Measurements from ENCODE around the gene KIAA1328.

Gene KIAA1328

GRCh38 chr18:37019157-37019827 lies 190.4 kb downstream of the KIAA1328 start:
- Mint-ChIP-seq H3K27ac (no peak overlapping the region), H3K9me3 (peaks cover 26% of the 10 kb centered on the region)

GRCh38 chr18:37033419-37033818 lies 204.5 kb downstream of the KIAA1328 start:
- Mint-ChIP-seq H3K4me3 (no peak overlapping the region), H3K27ac (no peak overlapping the region), H3K36me3 (ENCODE audit: low read depth) (peaks cover 59% of the 10 kb centered on the region), H3K4me1 (ENCODE audit: low read depth) (no peaks in the 10 kb centered on the region), H3K27me3 (no peaks in the 10 kb centered on the region), H3K9me3 (peaks cover 38% of the 10 kb centered on the region)

More at GRCh38 chr18:37019157-37019827, 190.4 kb downstream of the KIAA1328 start:
- Mint-ChIP-seq H3K36me3 (ENCODE audit: low read depth) (peaks cover 48% of the 10 kb centered on the region), H3K4me3 (no peak overlapping the region), H3K4me1 (ENCODE audit: low read depth) (no peaks in the 10 kb centered on the region), H3K27me3 (no peaks in the 10 kb centered on the region)

GRCh38 chr18:37042381-37042780 lies 213.5 kb downstream of the KIAA1328 start:
- Mint-ChIP-seq H3K27me3 (no peaks in the 10 kb centered on the region), H3K4me3 (no peak overlapping the region), H3K36me3 (ENCODE audit: low read depth) (peaks cover 41% of the 10 kb centered on the region), H3K27ac (no peak overlapping the region), H3K4me1 (ENCODE audit: low read depth) (no peaks in the 10 kb centered on the region), H3K9me3 (peaks cover 36% of the 10 kb centered on the region)

- Mint-ChIP-seq H3K4me1 (ENCODE audit: low read depth) (no peaks in the 10 kb centered on the region), H3K27me3 (no peaks in the 10 kb centered on the region), H3K4me3 (no peak overlapping the region), H3K36me3 (ENCODE audit: low read depth) (peaks cover 28% of the 10 kb centered on the region), H3K9me3 (peaks cover 27% of the 10 kb centered on the region), H3K27ac (no peak overlapping the region)
Observed at GRCh38 chr18:37055137-37055802, 226.3 kb downstream of the KIAA1328 start.

GRCh38 chr18:37064187-37064586 lies 235.3 kb downstream of the KIAA1328 start:
- no peaks in the 10 kb centered on the region for H3K4me1 Mint-ChIP-seq (ENCODE audit: low read depth)
- H3K4me3 Mint-ChIP-seq, result no peak overlapping the region
- no peaks in the 10 kb centered on the region for H3K27me3 Mint-ChIP-seq
- H3K36me3 Mint-ChIP-seq (ENCODE audit: low read depth), result peaks cover 29% of the 10 kb centered on the region
- H3K9me3 Mint-ChIP-seq, result peaks cover 5% of the 10 kb centered on the region
- H3K27ac Mint-ChIP-seq, result no peak overlapping the region

GRCh38 chr18:37065254-37065653 lies 236.3 kb downstream of the KIAA1328 start:
- Mint-ChIP-seq H3K4me1 (ENCODE audit: low read depth) (no peaks in the 10 kb centered on the region), H3K36me3 (ENCODE audit: low read depth) (peaks cover 38% of the 10 kb centered on the region), H3K4me3 (no peak overlapping the region), H3K9me3 (peaks cover 7% of the 10 kb centered on the region), H3K27me3 (no peaks in the 10 kb centered on the region), H3K27ac (no peak overlapping the region)

- Mint-ChIP-seq H3K27me3 (no peaks in the 10 kb centered on the region), H3K36me3 (ENCODE audit: low read depth) (peaks cover 23% of the 10 kb centered on the region), H3K4me3 (no peak overlapping the region), H3K9me3 (peaks cover 4% of the 10 kb centered on the region), H3K4me1 (ENCODE audit: low read depth) (no peaks in the 10 kb centered on the region), H3K27ac (no peak overlapping the region)
Observed at GRCh38 chr18:37084912-37085311, 256.0 kb downstream of the KIAA1328 start.

- Mint-ChIP-seq H3K9me3 (peaks cover 5% of the 10 kb centered on the region), H3K27me3 (no peaks in the 10 kb centered on the region), H3K36me3 (ENCODE audit: low read depth) (peaks cover 24% of the 10 kb centered on the region), H3K27ac (no peak overlapping the region), H3K4me1 (ENCODE audit: low read depth) (no peaks in the 10 kb centered on the region), H3K4me3 (no peak overlapping the region)
Observed at GRCh38 chr18:37085362-37085761, 256.4 kb downstream of the KIAA1328 start.

GRCh38 chr18:37107748-37108522 lies 279.0 kb downstream of the KIAA1328 start:
- H3K4me3 Mint-ChIP-seq, result no peak overlapping the region
- no peaks in the 10 kb centered on the region for H3K4me1 Mint-ChIP-seq (ENCODE audit: low read depth)
- H3K27me3 Mint-ChIP-seq, result no peaks in the 10 kb centered on the region
- H3K27ac Mint-ChIP-seq, result no peak overlapping the region
- H3K36me3 Mint-ChIP-seq (ENCODE audit: low read depth), result peaks cover 14% of the 10 kb centered on the region
- peaks cover 21% of the 10 kb centered on the region for H3K9me3 Mint-ChIP-seq

GRCh38 chr18:37122877-37123276 lies 293.9 kb downstream of the KIAA1328 start:
- Mint-ChIP-seq H3K4me1 (ENCODE audit: low read depth) (no peaks in the 10 kb centered on the region), H3K27ac (no peak overlapping the region), H3K36me3 (ENCODE audit: low read depth) (no peaks in the 10 kb centered on the region), H3K27me3 (no peaks in the 10 kb centered on the region), H3K4me3 (no peak overlapping the region), H3K9me3 (peaks cover 10% of the 10 kb centered on the region)

- no peaks in the 10 kb centered on the region for H3K4me1 Mint-ChIP-seq (ENCODE audit: low read depth)
- no peaks in the 10 kb centered on the region for H3K36me3 Mint-ChIP-seq (ENCODE audit: low read depth)
- H3K27ac Mint-ChIP-seq, result no peak overlapping the region
- H3K9me3 Mint-ChIP-seq, result no peaks in the 10 kb centered on the region
- no peaks in the 10 kb centered on the region for H3K27me3 Mint-ChIP-seq
- H3K4me3 Mint-ChIP-seq, result no peak overlapping the region
Observed at GRCh38 chr18:37124516-37124915, 295.6 kb downstream of the KIAA1328 start.

GRCh38 chr18:37135177-37135576 lies 306.2 kb downstream of the KIAA1328 start:
- Mint-ChIP-seq H3K4me1 (ENCODE audit: low read depth) (no peaks in the 10 kb centered on the region), H3K27ac (no peak overlapping the region), H3K27me3 (no peaks in the 10 kb centered on the region), H3K4me3 (no peak overlapping the region), H3K36me3 (ENCODE audit: low read depth) (peaks cover 12% of the 10 kb centered on the region), H3K9me3 (peaks cover 9% of the 10 kb centered on the region)

- peaks cover 5% of the 10 kb centered on the region for H3K36me3 Mint-ChIP-seq (ENCODE audit: low read depth)
Observed at GRCh38 chr18:37138456-37138855, 309.5 kb downstream of the KIAA1328 start.

GRCh38 chr18:37139876-37140275 lies 310.9 kb downstream of the KIAA1328 start:
- no peaks in the 10 kb centered on the region for H3K27me3 Mint-ChIP-seq

More at GRCh38 chr18:37138456-37138855, 309.5 kb downstream of the KIAA1328 start:
- H3K27me3 Mint-ChIP-seq, result no peaks in the 10 kb centered on the region
- H3K9me3 Mint-ChIP-seq, result peaks cover 9% of the 10 kb centered on the region
- no peaks in the 10 kb centered on the region for H3K4me1 Mint-ChIP-seq (ENCODE audit: low read depth)
- no peak overlapping the region for H3K27ac Mint-ChIP-seq
- H3K4me3 Mint-ChIP-seq, result no peak overlapping the region

GRCh38 chr18:37144921-37145320 lies 316.0 kb downstream of the KIAA1328 start:
- no peaks in the 10 kb centered on the region for H3K27me3 Mint-ChIP-seq
- no peak overlapping the region for H3K4me3 Mint-ChIP-seq
- H3K4me1 Mint-ChIP-seq (ENCODE audit: low read depth), result no peaks in the 10 kb centered on the region
- peaks cover 13% of the 10 kb centered on the region for H3K36me3 Mint-ChIP-seq (ENCODE audit: low read depth)
- H3K27ac Mint-ChIP-seq, result no peak overlapping the region
- H3K9me3 Mint-ChIP-seq, result peaks cover 12% of the 10 kb centered on the region

More at GRCh38 chr18:37139876-37140275, 310.9 kb downstream of the KIAA1328 start:
- H3K4me1 Mint-ChIP-seq (ENCODE audit: low read depth), result no peaks in the 10 kb centered on the region
- peaks cover 9% of the 10 kb centered on the region for H3K9me3 Mint-ChIP-seq
- no peak overlapping the region for H3K27ac Mint-ChIP-seq
- H3K4me3 Mint-ChIP-seq, result no peak overlapping the region
- H3K36me3 Mint-ChIP-seq (ENCODE audit: low read depth), result peaks cover 5% of the 10 kb centered on the region

Data from stimulated activated naive CD8-positive, alpha-beta T cell treated with anti-CD3 and anti-CD28 coated beads, Interleukin-15, Interleukin-2, amounts not matched to agents 100 ng/mL and 50 ng/mL, for 24 hours (primary cell).